Measurements from ENCODE around the gene FBXO34.
A peak's percentile ranks its signal among the peaks of the same experiment; 100 is the strongest.

FBXO34 gene

GRCh38 chr14:55270832-55271571, at the start of gene FBXO34:
FBXO34 (plus strand) TSS chr14:55271421; CDS start chr14:55350391, 78,970 bp downstream.
- DNase-seq (ENCODE audit: low read depth): peak; percentile 99

GRCh38 chr14:55221968-55222367, 49.3 kb upstream of the FBXO34 start:
- DNase-seq (ENCODE audit: low read depth): no peak

GRCh38 chr14:55223364-55223763, 47.9 kb upstream of the FBXO34 start:
- DNase-seq (ENCODE audit: low read depth): no peak

- no peak for DNase-seq (ENCODE audit: low read depth)
These were observed 43.0 kb upstream of the FBXO34 start for GRCh38 chr14:55228261-55228660.

- no peak for DNase-seq (ENCODE audit: low read depth)
These were observed 37.6 kb upstream of the FBXO34 start for GRCh38 chr14:55233591-55233990.

- DNase-seq (ENCODE audit: low read depth): no peak
These were observed 33.1 kb upstream of the FBXO34 start for GRCh38 chr14:55238019-55238680.

- DNase-seq (ENCODE audit: low read depth): no peak
These were observed 31.9 kb upstream of the FBXO34 start for GRCh38 chr14:55239320-55239719.

- no peak for DNase-seq (ENCODE audit: low read depth)
These were observed 30.6 kb upstream of the FBXO34 start for GRCh38 chr14:55240526-55241178.

GRCh38 chr14:55241673-55242072, 29.5 kb upstream of the FBXO34 start:
- no peak for DNase-seq (ENCODE audit: low read depth)

- no peak for DNase-seq (ENCODE audit: low read depth)
These were observed 27.8 kb upstream of the FBXO34 start for GRCh38 chr14:55243386-55243785.

- DNase-seq (ENCODE audit: low read depth): no peak
These were observed 27.4 kb upstream of the FBXO34 start for GRCh38 chr14:55243813-55244212.

- no peak for DNase-seq (ENCODE audit: low read depth)
These were observed 25.5 kb upstream of the FBXO34 start for GRCh38 chr14:55245657-55246268.

GRCh38 chr14:55248411-55248810, 22.8 kb upstream of the FBXO34 start:
- no peak for DNase-seq (ENCODE audit: low read depth)

GRCh38 chr14:55249423-55249822, 21.8 kb upstream of the FBXO34 start:
- no peak for DNase-seq (ENCODE audit: low read depth)

GRCh38 chr14:55253276-55253675, 17.9 kb upstream of the FBXO34 start:
- DNase-seq (ENCODE audit: low read depth): no peak

GRCh38 chr14:55254581-55254980, 16.6 kb upstream of the FBXO34 start:
- no peak for DNase-seq (ENCODE audit: low read depth)

- no peak for DNase-seq (ENCODE audit: low read depth)
These were observed 15.2 kb upstream of the FBXO34 start for GRCh38 chr14:55255979-55256378.

- DNase-seq (ENCODE audit: low read depth): no peak
These were observed 14.6 kb upstream of the FBXO34 start for GRCh38 chr14:55256586-55256985.

GRCh38 chr14:55265197-55265596, 6.0 kb upstream of the FBXO34 start:
- no peak for DNase-seq (ENCODE audit: low read depth)

- DNase-seq (ENCODE audit: low read depth): no peak
These were observed 3.4 kb upstream of the FBXO34 start for GRCh38 chr14:55267820-55268219.

- peak; percentile 24 for DNase-seq (ENCODE audit: low read depth)
These were observed 514 bp downstream of the FBXO34 start for GRCh38 chr14:55271572-55272298.

- no peak for DNase-seq (ENCODE audit: low read depth)
These were observed 1.2 kb downstream of the FBXO34 start for GRCh38 chr14:55272387-55272786.
